HT1080 (cell line): ENCODE results near the gene FLOT1. TPM values are rescaled to one million over a fixed set of nuclear protein-coding genes. Genes with fewer than 3 reads are reported as not detected.
A peak's percentile ranks its signal among the peaks of the same experiment; 100 is the strongest.
"Not testable (repeated sequence)": the region's sequence is repeated elsewhere in the genome, so short reads cannot be mapped to it uniquely, and the experiment has no call there.

Experiments used
- DNase-seq: peaks from one replicate; pipeline ENCODE4 v3.0.0-alpha.2; 2015; ENCODE audit warnings: low read depth
- total RNA-seq: library from RNA; depleted of rRNA; stranded (reverse); fragments of >200 nt; shearing (Covaris generic); gene quantifications from 2 replicates; pipeline ENCODE4 v1.2.3, GENCODE V29; 2014

The FLOT1 gene
- total RNA-seq, 1 experiment from 2014 or later, result 73.8 TPM

DNA sequence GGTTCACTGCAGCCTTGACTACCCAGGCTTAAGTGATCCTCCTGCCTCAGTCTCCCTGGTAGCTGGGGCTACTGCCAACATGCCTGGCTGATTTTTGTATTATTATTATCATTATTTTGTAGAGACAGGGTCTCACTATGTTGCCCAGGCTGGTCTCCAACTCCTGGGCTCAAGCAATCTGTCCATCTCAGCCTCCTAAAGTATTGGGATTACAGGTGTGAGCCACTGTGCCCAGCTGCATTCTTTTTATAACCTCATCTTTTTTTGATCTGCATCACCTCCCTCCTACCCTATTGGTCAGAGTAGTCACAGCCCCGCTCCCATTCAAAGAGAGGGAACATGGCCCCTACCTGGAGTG lies 25.4 kb upstream of the FLOT1 start:
- DNase-seq, result no peak

DNA sequence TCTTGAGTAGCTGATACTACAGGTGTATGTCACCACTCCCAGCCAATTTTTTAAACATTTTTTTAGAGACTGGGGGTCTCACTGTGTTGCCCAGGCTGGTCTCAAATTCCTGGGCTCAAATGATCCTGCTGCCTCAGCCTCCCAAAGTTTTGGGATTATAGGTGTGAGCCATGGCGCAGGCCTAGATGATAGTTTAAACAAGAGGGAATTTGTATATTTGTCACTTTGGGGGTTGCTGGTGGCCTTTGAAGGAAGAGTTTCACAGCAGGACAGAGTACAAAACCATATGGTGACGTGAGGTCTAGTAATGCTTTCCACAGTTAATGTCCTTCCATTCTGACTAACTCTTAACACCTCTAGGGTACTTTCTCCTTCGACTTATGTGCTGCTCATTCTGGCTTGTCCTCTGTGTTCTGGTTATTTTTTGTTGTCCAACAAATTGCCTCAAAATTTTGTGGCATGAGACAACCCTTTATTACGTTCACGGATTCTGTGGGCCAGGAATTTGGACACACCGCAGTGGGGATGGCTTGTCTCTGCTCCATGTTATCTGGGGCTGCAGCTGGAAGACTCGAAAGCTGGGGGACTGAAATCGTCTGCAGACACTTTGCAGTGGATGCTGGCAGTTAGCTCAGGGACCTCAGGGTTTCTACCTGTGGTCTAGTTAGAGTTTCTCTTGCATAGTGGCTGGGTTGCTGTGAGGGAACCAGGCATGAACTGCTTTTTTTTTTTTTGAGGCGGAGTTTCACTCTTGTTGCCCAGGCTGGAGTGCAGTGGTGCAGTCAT lies 24.9 kb upstream of the FLOT1 start:
- DNase-seq, result no peak

DNA sequence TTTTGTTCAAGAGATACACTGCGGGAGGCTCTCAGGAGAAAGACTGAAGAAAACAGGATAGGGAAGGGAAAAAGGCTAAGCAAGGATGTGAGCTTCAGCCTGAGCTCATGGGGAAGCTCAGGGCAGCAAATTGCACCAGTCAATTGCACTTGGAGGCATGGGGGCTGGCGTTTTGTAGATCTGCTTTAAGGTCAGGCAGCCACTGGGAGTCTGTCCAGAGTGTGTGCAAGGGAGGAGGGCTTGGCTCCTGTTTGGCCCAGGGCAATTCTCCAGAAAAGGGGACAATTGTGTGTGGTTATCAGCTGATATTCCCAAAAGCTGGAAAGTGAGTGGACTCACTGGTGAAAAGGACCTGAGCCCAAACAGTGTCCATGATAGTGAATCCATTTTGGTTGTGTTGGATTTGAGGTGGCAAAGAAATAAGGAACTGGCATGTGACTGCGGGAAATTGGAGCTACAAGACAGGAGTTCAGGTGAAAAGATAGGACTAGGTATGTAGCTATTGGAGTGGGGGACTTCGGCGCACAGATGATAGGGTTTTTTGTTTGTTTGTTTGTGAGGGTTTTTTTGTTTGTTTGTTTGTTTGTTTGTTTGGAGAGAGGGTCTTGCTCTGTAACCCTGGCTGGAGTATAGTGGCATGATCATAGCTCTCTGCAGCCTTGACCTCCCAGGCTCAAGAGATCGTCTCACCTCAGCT lies 24.1 kb upstream of the FLOT1 start:
- no peak for DNase-seq

DNA sequence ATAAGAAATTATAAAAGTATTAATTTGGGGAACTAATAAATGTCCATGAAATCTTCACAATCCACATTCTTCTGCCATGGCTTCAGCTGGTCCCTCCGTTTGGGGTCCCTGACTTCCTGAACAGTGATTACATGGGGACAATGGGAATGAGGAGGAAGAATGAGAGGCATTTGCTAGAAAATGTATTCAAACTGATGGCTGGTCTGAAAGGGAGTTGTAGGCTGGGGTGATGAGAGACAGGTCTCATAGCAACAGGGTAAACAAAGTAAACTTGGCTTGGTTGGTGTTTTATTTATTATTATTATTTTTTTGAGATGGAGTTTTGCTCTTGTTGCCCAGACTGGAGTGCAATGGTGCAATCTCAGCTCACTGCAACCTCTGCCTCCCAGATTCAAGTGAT lies 23.0 kb upstream of the FLOT1 start:
- DNase-seq, result not testable (repeated sequence)

DNA sequence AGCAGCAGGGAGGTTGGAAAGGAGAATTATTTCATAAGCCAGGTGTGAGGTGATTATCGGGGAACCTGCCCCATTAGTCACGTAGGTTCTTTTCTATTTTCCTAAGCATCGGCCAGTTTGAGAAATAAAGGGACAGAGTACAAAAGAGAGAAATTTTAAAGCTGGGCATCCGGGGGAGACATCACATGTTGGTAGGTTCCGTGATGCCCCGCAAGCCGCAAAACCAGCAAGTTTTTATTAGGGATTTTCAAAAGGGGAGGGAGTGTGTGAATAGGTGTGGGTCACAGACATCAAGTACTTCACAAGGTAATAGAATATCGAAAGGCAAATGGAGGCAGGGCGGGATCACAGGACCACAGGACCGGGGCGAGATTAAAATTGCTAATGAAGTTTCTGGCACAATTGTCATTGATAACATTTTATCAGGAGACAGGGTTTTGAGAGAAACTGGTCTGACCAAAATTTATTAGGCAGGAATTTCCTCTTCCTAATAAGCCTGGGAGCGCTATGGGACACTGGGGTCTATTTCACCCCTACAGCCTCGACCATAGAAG lies 22.1 kb upstream of the FLOT1 start:
- not testable (repeated sequence) for DNase-seq

DNA sequence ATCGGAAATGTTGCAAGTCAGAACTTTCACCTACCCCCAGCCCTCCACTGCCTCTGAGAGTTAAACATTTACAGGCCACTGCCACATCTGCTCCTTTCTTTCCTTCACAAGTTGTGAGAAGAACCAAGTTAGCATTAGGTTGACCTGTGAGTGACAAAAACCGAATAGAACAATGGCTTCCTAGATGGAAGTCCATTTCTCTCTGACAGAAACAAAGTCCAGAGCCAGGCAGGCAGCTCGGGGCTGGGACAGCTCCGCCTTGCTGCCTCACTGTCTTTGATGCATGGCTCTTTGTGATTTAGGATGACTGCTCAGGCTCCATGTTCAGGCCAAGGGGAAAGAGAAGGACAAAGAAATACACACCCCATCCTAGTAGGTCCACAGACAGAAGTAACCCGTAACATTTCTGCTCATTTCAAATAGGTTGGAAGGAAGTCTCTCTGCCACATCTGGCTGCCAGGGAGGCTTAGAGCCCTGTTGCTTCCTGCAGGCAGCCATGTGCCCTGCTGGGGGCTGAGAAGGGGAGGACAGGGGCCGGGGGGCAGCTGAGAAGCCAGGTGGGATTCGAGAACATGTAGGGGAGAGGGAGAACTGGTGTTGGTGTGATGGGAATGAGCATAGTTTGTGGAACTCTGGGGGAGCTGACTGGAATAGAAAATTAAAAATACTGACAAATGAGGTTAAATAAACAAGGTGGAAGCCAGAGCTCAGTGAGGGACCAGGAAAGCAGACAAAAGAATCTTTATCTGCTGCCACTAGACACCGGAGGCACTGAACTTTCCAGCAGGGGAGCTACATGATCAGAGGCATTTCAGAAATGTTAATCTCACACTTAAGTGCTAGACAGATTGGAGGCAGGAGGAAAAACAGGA lies 21.4 kb upstream of the FLOT1 start:
- peak; percentile 85 for DNase-seq

DNA sequence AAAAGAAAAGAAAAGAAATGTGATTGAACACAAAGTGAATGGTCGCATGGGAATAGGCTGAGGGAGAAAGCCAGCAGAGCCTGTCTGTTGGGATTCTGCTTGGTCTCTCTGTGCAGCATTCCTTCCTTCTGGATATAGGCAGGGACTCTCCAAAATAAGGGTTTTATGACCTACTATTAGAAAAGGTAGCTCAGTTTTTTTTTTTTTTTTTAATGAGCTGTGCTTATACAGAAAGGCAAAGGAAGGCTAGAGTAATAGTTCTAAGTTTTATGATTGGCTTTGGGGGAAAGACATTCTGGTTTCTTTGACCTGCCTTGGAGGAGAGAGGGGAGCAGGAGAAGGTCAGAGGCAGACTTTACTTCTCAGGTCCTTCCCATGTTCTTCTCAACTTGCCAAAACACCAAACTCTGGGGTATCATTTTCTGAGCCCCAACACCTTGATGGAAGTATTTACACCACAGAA lies 20.7 kb upstream of the FLOT1 start:
- DNase-seq, result no peak

DNA sequence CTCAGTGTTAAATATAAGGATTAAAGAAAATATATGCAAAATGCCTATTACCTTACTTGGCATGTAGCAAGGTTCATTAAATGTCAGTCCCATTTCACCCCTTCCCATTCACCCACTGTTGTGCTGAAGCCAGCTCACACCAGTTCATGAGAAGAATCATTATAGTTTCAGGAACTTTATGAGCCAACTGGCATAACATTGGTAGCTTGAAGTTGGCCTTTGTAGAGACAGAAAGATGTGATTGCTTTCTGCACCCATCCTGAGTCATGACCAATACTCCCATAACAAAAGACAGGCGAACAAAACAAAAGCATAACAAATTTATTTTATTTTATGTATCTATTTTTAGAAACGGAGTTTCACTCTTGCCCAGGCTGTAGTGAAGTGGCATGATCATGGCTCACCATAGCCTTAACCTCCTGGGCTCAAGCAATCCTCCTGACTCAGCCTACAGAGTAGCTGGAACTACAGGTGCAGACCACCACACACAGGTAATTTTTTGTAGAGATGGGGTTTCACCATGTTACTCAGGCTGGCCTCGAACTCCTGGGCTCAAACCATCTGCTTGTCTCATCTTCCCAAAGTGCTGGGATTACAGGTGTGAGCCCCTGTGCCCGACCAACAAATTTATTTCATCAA lies 19.4 kb upstream of the FLOT1 start:
- no peak for DNase-seq

DNA sequence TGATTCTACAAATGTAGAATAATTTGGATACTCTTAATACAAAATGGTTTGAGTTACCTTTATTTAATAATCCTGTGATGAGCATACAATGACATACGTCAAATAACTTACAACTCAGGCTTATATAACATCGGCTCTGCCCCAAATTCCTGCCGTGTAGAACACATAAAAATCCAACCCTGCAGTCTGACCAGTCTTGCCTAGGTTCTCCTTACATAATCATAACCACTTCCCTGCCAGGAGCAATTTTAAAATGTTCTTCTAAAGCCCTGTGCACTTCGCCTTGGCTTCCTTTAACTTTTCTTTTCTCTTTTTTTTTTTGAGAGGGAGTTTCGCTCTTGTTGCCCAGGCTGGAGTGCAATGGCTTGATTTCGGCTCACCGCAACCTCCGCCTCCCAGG lies 18.1 kb upstream of the FLOT1 start:
- no peak for DNase-seq

DNA sequence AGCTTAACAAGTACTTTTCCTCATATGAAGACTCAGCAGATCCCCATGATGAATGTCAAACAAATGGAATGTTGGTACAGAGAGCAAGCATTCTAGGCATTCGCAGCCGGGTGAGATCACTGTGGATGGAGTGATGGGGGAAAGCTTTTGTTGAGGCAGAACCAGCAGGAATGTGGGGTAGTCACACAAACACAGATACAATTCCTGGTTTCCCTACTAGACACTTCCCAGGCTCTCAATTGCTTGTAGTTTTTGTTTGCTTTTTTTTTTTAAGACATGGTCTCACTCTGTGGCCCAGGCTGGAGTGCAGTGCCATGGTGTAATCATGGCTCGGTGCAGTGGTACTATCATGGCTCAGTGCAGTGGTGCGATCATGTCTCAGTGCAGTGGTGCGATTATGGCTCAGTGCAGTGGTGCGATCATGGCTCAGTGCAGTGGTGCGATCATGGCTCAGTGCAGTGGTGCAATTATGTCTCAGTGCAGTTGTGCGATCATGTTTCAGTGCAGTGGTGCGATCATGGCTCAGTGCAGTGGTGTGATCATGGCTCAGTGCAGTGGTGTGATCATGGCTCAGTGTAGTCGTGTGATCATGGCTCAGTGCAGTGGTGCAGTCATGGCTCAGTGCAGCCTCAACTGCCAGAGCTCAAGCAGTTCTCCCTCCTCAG lies 17.2 kb upstream of the FLOT1 start:
- peak; percentile 80 for DNase-seq

DNA sequence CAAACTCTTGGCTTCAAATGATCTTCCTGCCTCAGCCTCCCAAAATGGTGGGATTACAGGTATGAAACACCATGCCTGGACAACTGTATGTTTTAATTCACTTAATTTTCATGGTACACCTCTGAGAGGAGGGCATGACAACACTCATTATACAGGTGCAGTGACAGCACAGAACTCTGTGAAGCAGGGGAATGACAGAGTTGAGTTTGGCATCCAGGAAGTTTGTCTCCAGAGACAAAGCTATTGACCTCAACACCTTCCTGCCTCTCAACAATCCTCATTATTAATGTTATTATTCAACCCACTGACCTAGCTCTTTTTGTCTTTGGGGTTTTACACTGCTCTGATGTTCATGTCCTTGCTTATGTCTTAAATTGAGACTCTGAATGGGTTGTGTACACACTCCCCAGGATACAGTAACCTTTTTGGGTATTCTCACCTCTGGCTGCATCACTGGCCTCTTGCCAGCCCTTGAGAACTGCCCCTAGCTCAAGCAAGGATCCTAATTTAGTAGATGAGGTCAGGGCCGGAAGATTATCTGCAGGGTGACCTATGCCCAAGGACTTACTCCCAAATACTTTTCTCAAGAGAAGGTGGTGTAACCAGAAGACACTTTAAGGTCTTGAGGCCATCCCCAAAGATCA lies 14.9 kb upstream of the FLOT1 start:
- no peak for DNase-seq

DNA sequence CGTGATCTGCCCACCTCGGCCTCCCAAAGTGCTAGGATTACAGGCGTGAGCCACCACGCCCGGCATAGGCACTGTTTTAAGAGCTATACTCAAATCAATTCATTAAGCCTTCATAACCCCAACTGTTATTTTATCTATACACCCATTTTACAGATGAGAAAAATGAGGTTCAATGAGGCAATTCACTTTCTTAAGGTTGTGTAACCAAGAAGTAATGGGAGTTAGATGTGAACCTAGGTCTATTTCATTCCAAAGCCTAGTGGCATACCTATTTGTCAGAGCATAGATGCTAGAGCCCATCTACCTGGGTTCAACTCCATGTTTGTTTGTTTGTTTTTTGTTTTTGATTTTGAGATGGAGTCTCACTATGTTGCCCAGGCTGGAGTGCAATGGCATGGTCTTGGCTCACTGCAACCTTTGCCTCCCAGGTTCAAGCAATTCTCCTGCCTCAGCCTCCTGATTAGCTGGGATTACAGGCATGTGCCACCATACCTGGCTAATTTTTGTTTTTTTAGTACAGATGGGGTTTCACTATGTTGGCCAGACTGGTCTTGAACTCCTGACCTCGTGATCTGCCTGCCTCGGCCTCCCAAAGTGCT lies 14.0 kb upstream of the FLOT1 start:
- not testable (repeated sequence) for DNase-seq

DNA sequence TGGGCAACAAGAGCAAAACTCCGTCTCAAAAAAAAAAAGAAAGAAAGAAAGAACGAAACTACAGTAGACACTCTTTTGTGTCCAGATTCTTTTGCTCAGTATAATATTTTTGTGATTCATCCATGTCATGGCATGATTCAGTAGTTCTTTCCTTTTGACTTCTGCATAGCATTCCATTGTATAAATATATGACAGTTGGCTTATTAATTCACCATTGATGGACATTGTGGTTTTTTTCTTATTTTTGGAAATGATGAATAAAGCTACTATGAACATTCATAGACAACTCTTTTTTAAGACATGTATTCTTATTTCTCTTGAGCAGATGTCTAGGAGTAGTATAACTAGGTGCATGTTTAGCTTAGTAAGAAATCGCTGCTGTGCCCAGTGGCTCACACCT lies 12.1 kb upstream of the FLOT1 start:
- DNase-seq, result peak; percentile 61

DNA sequence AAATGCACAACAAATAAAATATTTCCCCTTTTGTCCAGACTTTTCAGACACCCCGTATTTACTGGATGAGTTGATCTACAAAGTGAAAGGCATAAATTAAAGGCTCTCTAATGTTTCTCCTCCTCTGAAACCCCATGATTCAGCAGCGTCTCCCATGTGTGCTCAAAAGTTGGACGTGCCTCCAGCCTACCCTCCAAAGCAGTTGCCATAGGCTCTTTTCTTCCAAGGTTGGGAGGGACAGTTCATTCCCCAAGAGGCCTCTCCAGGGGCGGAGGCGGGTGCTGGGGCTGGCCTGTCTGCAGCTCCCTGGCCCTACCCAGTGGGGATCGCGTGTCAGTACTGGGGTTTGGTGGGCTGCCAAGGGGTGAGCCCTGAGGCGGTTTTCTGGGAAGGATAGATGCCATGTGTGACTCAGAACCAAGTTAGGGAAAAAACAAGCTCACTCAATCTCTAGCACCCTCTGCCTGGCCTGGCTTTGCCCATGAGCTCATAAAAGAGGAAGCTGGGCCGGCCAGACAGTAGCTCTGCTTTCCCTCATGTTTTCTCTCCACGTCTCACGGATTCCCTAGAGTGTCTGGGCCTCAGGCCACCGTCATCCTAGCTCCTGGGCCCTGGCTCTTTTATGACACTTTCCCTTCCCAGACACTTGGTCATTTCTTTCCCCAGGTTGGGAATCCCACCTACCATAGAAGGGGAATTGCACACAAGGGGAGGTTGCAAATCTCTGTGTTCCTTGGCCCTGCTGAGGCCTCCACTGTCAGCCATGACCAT lies 9.9 kb upstream of the FLOT1 start:
- peak; percentile 100 for DNase-seq

DNA sequence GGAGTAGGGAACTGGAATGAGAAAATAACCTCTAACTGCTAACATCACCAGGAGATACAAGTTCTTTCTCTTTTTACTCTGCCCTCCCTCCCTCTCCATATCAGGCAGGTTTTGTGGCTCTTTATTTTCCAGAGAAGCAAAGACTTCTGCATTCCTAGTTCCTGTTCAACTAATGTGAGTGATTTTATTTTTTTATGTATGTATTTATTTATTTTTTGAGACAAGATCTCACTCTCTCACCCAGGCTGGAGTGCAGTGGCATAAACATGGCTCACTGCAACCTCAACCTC lies 7.8 kb upstream of the FLOT1 start:
- DNase-seq, result no peak

DNA sequence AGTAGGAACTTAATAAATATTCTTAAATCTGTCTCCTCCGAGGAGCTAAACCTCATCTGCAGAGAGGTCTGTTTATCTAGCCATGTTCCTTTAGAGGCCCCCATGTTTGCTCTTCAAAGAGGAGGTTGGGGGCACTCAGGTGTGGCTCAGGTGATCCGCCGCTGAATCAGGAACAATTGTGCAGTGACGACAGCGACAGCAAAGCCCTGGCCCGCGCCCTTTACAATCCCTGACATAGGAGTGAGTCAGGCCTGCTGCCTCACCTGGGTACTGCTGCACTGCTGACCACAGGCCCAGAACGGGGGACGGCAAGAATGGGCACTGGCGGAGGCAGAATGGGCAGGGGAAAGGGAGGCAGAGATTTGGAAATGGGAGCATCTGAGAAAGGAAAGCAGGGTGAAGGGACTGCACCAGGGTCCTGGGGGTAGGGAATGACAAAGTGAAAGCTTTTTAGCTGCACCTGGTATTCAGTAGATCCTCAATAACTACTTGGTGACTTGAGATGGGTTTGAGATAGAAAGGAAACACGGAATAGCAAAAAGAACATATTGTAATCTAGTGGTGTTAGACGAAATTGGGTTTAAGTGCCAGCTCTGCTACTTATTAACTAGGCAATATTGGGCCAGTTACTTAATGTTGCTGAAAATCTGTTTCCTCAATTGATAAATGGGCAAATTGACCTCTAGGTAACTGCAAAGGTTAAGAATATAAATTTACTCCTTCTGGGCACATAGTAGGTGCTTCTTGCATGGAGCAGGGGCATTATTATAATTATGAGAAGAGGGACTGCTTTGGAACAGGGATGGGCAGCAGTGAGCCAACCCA lies 7.3 kb upstream of the FLOT1 start:
- DNase-seq, result peak; percentile 67

DNA sequence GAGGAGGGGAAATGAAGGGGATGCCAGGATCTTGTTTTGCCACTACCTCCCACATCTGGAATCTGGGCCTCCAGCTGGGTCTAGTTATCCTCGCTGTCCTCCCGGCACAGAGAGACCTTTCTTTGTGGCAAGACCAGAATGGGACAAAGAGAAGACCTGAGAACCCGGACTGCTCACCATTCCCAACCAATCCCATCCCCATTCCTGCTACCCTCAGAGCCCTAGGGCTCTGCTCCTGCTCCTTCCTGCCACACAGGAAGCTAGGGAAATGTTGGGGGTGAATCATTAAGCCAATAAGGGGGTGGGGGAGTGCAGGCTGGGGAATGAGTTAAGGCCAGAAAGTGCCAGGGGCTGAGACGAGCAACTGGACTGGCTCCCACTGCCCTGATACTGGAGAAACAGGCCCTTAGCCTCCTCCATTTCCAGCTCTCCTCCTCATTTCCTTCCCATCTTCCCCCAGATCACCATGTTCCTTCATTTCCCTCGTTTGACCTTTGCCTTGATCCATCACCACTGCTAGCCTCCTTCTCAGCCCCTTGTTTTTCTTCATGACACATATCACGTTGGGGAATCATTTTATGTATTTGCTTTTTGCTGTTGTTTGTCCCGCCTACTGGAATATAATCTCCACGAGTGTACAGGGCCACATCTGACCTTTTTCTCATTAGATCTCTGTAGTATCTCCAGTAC lies 6.5 kb upstream of the FLOT1 start:
- DNase-seq, result peak; percentile 95
